DOHH2 (cell line): ENCODE measurements around the gene TMEM87A.

Source experiments
- H3F3A ChIP-seq: fragments of 200-600 bp; sonication (generic), shearing (Covaris generic); 2 replicates; pipeline ENCODE4 v1.6.0; 2016; ENCODE audit warnings: antibody characterized with exemption, mild to moderate bottlenecking; ENCODE audit not compliant: control insufficient read depth, insufficient read depth
- H3K27ac ChIP-seq: fragments of 200-600 bp; sonication (generic); 2 replicates; pipeline ENCODE4 v1.5.1; 2014; ENCODE audit warnings: low read depth, mild to moderate bottlenecking, low read length, moderate library complexity
- H3K27me3 ChIP-seq: fragments of 200-600 bp; sonication (generic); 2 replicates; pipeline ENCODE4 v1.6.1; 2014; ENCODE audit warnings: mild to moderate bottlenecking, low read length, mixed read lengths; ENCODE audit not compliant: control insufficient read depth
- H3K36me3 ChIP-seq: fragments of 200-600 bp; sonication (generic); 2 replicates; pipeline ENCODE4 v1.6.1; 2014; ENCODE audit warnings: mild to moderate bottlenecking, low read length, moderate library complexity, mixed read lengths; ENCODE audit not compliant: control insufficient read depth
- H3K4me1 ChIP-seq: fragments of 200-600 bp; sonication (generic); 2 replicates; pipeline ENCODE4 v1.6.1; 2014; ENCODE audit warnings: mild to moderate bottlenecking, low read length, mixed read lengths; ENCODE audit not compliant: control insufficient read depth
- H3K4me2 ChIP-seq: fragments of 200-600 bp; sonication (generic); 2 replicates; pipeline ENCODE4 v1.6.0; 2014; ENCODE audit warnings: mild to moderate bottlenecking, low read length, moderate library complexity
- H3K4me3 ChIP-seq: fragments of 200-600 bp; sonication (generic); 2 replicates; pipeline ENCODE4 v1.5.1; 2014; ENCODE audit warnings: mild to moderate bottlenecking, low read length, mixed read lengths
- H3K79me2 ChIP-seq: fragments of 200-600 bp; sonication (generic); 2 replicates; pipeline ENCODE4 v1.6.1; 2014; ENCODE audit warnings: mild to moderate bottlenecking, low read length, mixed read lengths; ENCODE audit not compliant: control insufficient read depth
- H3K9me2 ChIP-seq: fragments of 200-600 bp; sonication (generic); replicated peaks from 2 replicates; pipeline ENCODE4 v1.6.1; 2014; ENCODE audit warnings: mild to moderate bottlenecking, low read length, mixed read lengths; ENCODE audit not compliant: control insufficient read depth
- H3K9me3 ChIP-seq: fragments of 200-600 bp; sonication (generic); 2 replicates; pipeline ENCODE4 v1.6.1; 2014; ENCODE audit warnings: antibody characterized with exemption, low read length, mixed read lengths; ENCODE audit not compliant: control insufficient read depth, insufficient read depth
- H4K20me1 ChIP-seq: fragments of 200-600 bp; sonication (generic); 2 replicates; pipeline ENCODE4 v1.6.0; 2014; ENCODE audit warnings: low read depth, mild to moderate bottlenecking, antibody characterized with exemption, low read length, moderate library complexity; ENCODE audit not compliant: control insufficient read depth, insufficient read depth
- CTCF ChIP-seq: fragments of 200-600 bp; sonication (generic); IDR thresholded peaks from one replicate; pipeline ENCODE4 v1.5.1; 2014; ENCODE audit warnings: antibody characterized with exemption, mild to moderate bottlenecking, low read depth, low read length; ENCODE audit not compliant: poor library complexity, severe bottlenecking
- EZH2phosphoT487 ChIP-seq: fragments of 200-600 bp; sonication (generic); IDR thresholded peaks from 2 replicates; pipeline ENCODE4 v1.6.1; 2017; ENCODE audit warnings: borderline replicate concordance, mild to moderate bottlenecking, antibody characterized with exemption, low read length, moderate library complexity, mixed read lengths

Gene TMEM87A

GRCh38 chr15:42206406-42206805 lies 66.8 kb downstream of the TMEM87A start:
- H3F3A ChIP-seq: peaks cover 4% of the 10 kb centered on the region; the same call in 1 of the 2 replicates
- H4K20me1 ChIP-seq: no peaks in the 10 kb centered on the region
- TF ChIP-seq EZH2phosphoT487: no peak
- TF ChIP-seq CTCF: no peak
- 0 out of 2 replicates have a peak overlapping the region, but pooled peaks have one; percentile 98 for H3K4me3 ChIP-seq
- peaks cover 35% of the 10 kb centered on the region for H3K36me3 ChIP-seq
- H3K79me2 ChIP-seq: peaks cover 52% of the 10 kb centered on the region
- H3K27ac ChIP-seq: no peak overlapping the region
- peaks cover 19% of the 10 kb centered on the region for H3K4me1 ChIP-seq
- peak overlapping the region; percentile 79 for H3K4me2 ChIP-seq
- H3K9me3 ChIP-seq: no peaks in the 10 kb centered on the region
- no peaks in the 10 kb centered on the region for H3K9me2 ChIP-seq
- H3K27me3 ChIP-seq: no peaks in the 10 kb centered on the region

DNA sequence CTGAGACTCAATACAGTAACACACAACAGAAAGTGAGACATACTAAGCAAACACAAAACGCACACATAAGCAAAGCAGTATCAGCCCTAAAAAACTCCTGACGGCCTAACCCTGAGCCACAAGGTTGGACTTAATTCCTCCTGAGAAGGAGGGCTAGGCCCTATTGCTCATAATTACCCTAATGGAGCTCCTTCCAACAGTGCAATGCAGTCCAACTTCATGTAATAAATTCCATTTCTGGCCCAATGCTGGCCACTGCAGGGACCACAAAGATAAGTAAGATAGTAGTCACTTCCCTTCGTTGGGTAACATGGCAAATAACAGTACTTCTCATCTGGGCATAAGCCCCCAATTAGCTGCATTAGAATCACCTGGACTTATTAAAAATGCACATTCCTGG lies 69.3 kb downstream of the TMEM87A start:
- peaks cover 55% of the 10 kb centered on the region for H3K79me2 ChIP-seq
- no peak for TF ChIP-seq EZH2phosphoT487
- no peak for TF ChIP-seq CTCF

DNA sequence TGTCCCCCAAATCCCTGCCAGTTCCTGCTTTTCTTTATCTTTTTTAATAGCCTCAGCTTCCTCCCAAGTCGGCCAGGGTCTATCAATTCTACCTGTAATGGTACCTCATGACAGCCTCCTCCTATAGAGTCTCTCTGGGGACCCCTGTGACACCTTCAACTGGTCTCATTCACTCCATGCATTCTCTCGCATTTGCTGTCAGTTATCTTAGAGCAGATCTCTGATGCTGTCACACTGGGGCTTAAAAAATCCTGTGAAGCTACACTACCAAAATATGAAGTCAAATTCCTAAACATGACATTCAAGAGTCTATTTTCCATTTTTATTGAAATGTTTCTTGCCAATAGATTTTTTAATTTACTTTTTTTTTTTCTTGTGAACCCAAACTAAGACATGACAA lies 70.6 kb downstream of the TMEM87A start:
- Histone ChIP-seq H4K20me1 (no peaks in the 10 kb centered on the region), H3K9me3 (no peaks in the 10 kb centered on the region; the same call in 1 of the 2 replicates), H3K79me2 (peaks cover 50% of the 10 kb centered on the region), H3F3A (no peaks in the 10 kb centered on the region), H3K9me2 (no peaks in the 10 kb centered on the region), H3K27me3 (no peaks in the 10 kb centered on the region), H3K4me3 (no peak overlapping the region), H3K4me2 (no peak overlapping the region), H3K36me3 (peaks cover 24% of the 10 kb centered on the region), H3K4me1 (peaks cover 12% of the 10 kb centered on the region), H3K27ac (no peak overlapping the region)
- TF ChIP-seq EZH2phosphoT487: no peak
- no peak for TF ChIP-seq CTCF

More for the DNA sequence above, 69.3 kb downstream of the TMEM87A start:
- Histone ChIP-seq H3K27ac (no peak overlapping the region), H3K4me1 (peaks cover 19% of the 10 kb centered on the region), H3K9me2 (no peaks in the 10 kb centered on the region), H3K4me2 (no peak overlapping the region), H3F3A (no peaks in the 10 kb centered on the region), H3K36me3 (peaks cover 23% of the 10 kb centered on the region), H3K27me3 (no peaks in the 10 kb centered on the region), H4K20me1 (no peaks in the 10 kb centered on the region), H3K4me3 (no peak overlapping the region), H3K9me3 (no peaks in the 10 kb centered on the region)
